HG03045 (cell line): ENCODE results near the gene OGFR.

Experiments
- ATAC-seq: cut with Tn5 transposase; IDR thresholded peaks from one replicate; pipeline ENCODE4 v1.9.1; 2021; ENCODE audit warnings: mild to moderate bottlenecking, moderate library complexity; ENCODE audit not compliant: unreplicated experiment

The OGFR gene

GRCh38 chr20:62804627-62805154, at the start of gene OGFR:
Gene OGFR, plus strand, starts transcription at chr20:62804835. Its CDS starts 25 bp downstream, at chr20:62804860.
- ATAC-seq: peak; percentile 46

GRCh38 chr20:62754991-62755356, 49.7 kb upstream of the OGFR start:
- no peak for ATAC-seq

GRCh38 chr20:62755817-62756724, 48.6 kb upstream of the OGFR start:
- no peak for ATAC-seq

GRCh38 chr20:62758226-62758912, 46.3 kb upstream of the OGFR start:
- ATAC-seq: no peak

- no peak for ATAC-seq
Observed at GRCh38 chr20:62759981-62760431, 44.6 kb upstream of the OGFR start.

- no peak for ATAC-seq
Observed at GRCh38 chr20:62760471-62760855, 44.2 kb upstream of the OGFR start.

GRCh38 chr20:62760856-62761758, 43.5 kb upstream of the OGFR start:
- no peak for ATAC-seq

GRCh38 chr20:62761759-62762131, 42.9 kb upstream of the OGFR start:
- no peak for ATAC-seq

GRCh38 chr20:62762376-62762775, 42.3 kb upstream of the OGFR start:
- no peak for ATAC-seq

- no peak for ATAC-seq
Observed at GRCh38 chr20:62762801-62763368, 41.8 kb upstream of the OGFR start.

GRCh38 chr20:62763404-62763803, 41.2 kb upstream of the OGFR start:
- ATAC-seq: no peak

- ATAC-seq: no peak
Observed at GRCh38 chr20:62764156-62764935, 40.3 kb upstream of the OGFR start.

- ATAC-seq: no peak
Observed at GRCh38 chr20:62765021-62765420, 39.6 kb upstream of the OGFR start.

- no peak for ATAC-seq
Observed at GRCh38 chr20:62765432-62766070, 39.1 kb upstream of the OGFR start.

- ATAC-seq: no peak
Observed at GRCh38 chr20:62766071-62766450, 38.6 kb upstream of the OGFR start.

- ATAC-seq: no peak
Observed at GRCh38 chr20:62766716-62767115, 37.9 kb upstream of the OGFR start.

GRCh38 chr20:62768234-62768546, 36.4 kb upstream of the OGFR start:
- no peak for ATAC-seq

GRCh38 chr20:62768551-62769287, 35.9 kb upstream of the OGFR start:
- no peak for ATAC-seq
